ENCODE measurements around the gene POLR2I.
"Not testable (repeated sequence)": the region's sequence is repeated elsewhere in the genome, so short reads cannot be mapped to it uniquely, and the experiment has no call there.

Gene POLR2I

GRCh38 chr19:36131221-36131620, 16.5 kb upstream of the POLR2I start:
- DNase-seq, result not testable (repeated sequence)

- DNase-seq, result no peak
Observed at GRCh38 chr19:36128392-36128736, 13.7 kb upstream of the POLR2I start.

- DNase-seq, result no peak
Observed at GRCh38 chr19:36125557-36125956, 10.9 kb upstream of the POLR2I start.

- no peak for DNase-seq
Observed at GRCh38 chr19:36121486-36122124, 6.9 kb upstream of the POLR2I start.

- DNase-seq, result no peak
Observed at GRCh38 chr19:36120984-36121358, 6.3 kb upstream of the POLR2I start.

- DNase-seq, result no peak
Observed at GRCh38 chr19:36120092-36120983, 5.7 kb upstream of the POLR2I start.

- no peak for DNase-seq
Observed at GRCh38 chr19:36116344-36116637, 1.6 kb upstream of the POLR2I start.

GRCh38 chr19:36115453-36116343, 1.0 kb upstream of the POLR2I start, which contains the start of gene TBCB:
Gene TBCB, plus strand, starts transcription at chr19:36115468. Its CDS starts 93 bp downstream, at chr19:36115561.
- no peak for DNase-seq

GRCh38 chr19:36113894-36114720, 568 bp downstream of the POLR2I start:
- DNase-seq, result peak; percentile 48

GRCh38 chr19:36113425-36113824, 1.2 kb downstream of the POLR2I start:
- DNase-seq, result no peak

- DNase-seq, result no peak
Observed at GRCh38 chr19:36112678-36113077, 2.0 kb downstream of the POLR2I start.

- no peak for DNase-seq
Observed at GRCh38 chr19:36111200-36111539, 3.5 kb downstream of the POLR2I start.

- no peak for DNase-seq
Observed at GRCh38 chr19:36110487-36111199, 4.0 kb downstream of the POLR2I start, which contains the start of gene OVOL3. Gene OVOL3, plus strand, starts transcription at chr19:36111143. Its CDS starts 60 bp downstream, at chr19:36111203.

GRCh38 chr19:36108684-36109083, 6.0 kb downstream of the POLR2I start:
- no peak for DNase-seq

- no peak for DNase-seq
Observed at GRCh38 chr19:36106991-36107390, 7.7 kb downstream of the POLR2I start.

- no peak for DNase-seq
Observed at GRCh38 chr19:36106441-36106840, 8.2 kb downstream of the POLR2I start.

- peak; percentile 7 for DNase-seq
Observed at GRCh38 chr19:36103842-36104552, 10.7 kb downstream of the POLR2I start.

GRCh38 chr19:36103040-36103626, 11.5 kb downstream of the POLR2I start:
- no peak for DNase-seq

GRCh38 chr19:36101550-36102327, 12.9 kb downstream of the POLR2I start:
- DNase-seq, result no peak

GRCh38 chr19:36100476-36100875, 14.2 kb downstream of the POLR2I start:
- DNase-seq, result no peak
